Measurements from ENCODE around the gene ELOVL7. TPM values are rescaled to one million over a fixed set of nuclear protein-coding genes. Genes with fewer than 3 reads are reported as not detected.

Gene ELOVL7
- total RNA-seq, 1 experiment from 2014 or later, result 1.2 TPM

GRCh38 chr5:60805463-60805862 lies 38.6 kb downstream of the ELOVL7 start:
- H3K4me3 ChIP-seq (ENCODE audit: low read length), result no peak overlapping the region
- no peaks in the 10 kb centered on the region for H4K20me1 ChIP-seq (ENCODE audit: low read length)
- POLR2A ChIA-PET (ENCODE audit: unreplicated experiment), result no interaction called here
- TF ChIP-seq, protein P1, sequence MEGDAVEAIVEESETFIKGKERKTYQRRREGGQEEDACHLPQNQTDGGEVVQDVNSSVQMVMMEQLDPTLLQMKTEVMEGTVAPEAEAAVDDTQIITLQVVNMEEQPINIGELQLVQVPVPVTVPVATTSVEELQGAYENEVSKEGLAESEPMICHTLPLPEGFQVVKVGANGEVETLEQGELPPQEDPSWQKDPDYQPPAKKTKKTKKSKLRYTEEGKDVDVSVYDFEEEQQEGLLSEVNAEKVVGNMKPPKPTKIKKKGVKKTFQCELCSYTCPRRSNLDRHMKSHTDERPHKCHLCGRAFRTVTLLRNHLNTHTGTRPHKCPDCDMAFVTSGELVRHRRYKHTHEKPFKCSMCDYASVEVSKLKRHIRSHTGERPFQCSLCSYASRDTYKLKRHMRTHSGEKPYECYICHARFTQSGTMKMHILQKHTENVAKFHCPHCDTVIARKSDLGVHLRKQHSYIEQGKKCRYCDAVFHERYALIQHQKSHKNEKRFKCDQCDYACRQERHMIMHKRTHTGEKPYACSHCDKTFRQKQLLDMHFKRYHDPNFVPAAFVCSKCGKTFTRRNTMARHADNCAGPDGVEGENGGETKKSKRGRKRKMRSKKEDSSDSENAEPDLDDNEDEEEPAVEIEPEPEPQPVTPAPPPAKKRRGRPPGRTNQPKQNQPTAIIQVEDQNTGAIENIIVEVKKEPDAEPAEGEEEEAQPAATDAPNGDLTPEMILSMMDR (conservative IDR thresholded peaks at IDR 0.05; ENCODE audit: low read depth, low read length), result no peak
- TF ChIP-seq EZH2 (IDR thresholded peaks at IDR 0.05; ENCODE audit: low read length, unreplicated experiment) (no peak), EZH2phosphoT487 (IDR thresholded peaks at IDR 0.05; ENCODE audit: borderline replicate concordance, low read length) (no peak)
- H3F3A ChIP-seq (ENCODE audit: low read length, unreplicated experiment), result no peaks in the 10 kb centered on the region
- H3K9me2 ChIP-seq (replicated peaks; ENCODE audit: low read length), result no peaks in the 10 kb centered on the region
- no peaks in the 10 kb centered on the region for H3K9me3 ChIP-seq (ENCODE audit: low read length)
- H3K4me1 ChIP-seq (ENCODE audit: insufficient read depth, low read length), result peaks cover 14% of the 10 kb centered on the region
- H3K9ac ChIP-seq (ENCODE audit: low read length), result no peak overlapping the region
- ATAC-seq (no peak; the same call in 1 of the 2 replicates), DNase-seq (peak; percentile 3)
- intact Hi-C loops (cut with micrococcal nuclease), result no loop called here
- no peak overlapping the region for H2AFZ ChIP-seq (ENCODE audit: low read length)
- no peak overlapping the region for H3K4me2 ChIP-seq (ENCODE audit: low read length)
- no peak overlapping the region for H3K27ac ChIP-seq (ENCODE audit: low read length)
- CTCF ChIA-PET, result no interaction called here
- no peaks in the 10 kb centered on the region for H3K36me3 ChIP-seq (ENCODE audit: low read depth, low read length)
- no peaks in the 10 kb centered on the region for H3K79me2 ChIP-seq (ENCODE audit: low read length)
- no TSS peak for BruUV-seq (replicated peaks)
- no peaks in the 10 kb centered on the region for H3K27me3 ChIP-seq (ENCODE audit: low read length)

DNA sequence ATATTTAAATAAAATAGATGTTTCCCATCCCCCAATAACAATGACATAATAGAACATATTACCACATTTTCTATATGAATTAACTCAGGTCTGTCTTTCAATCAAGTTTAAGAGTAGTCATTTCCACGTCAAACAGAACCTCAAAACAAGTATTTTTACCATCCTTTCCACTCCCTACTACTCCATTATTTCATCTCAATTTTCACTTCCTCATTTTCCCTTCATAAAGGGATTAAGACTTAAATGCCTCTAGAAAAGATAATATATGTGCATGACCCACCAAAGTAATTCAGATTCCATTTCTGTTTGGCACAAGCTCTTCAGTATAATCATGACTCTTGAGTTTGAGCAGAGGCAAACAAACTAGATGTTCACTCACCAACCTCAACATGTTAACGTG lies 40.4 kb downstream of the ELOVL7 start:
- DNase-seq, result no peak
- Histone ChIP-seq H3K27me3 (ENCODE audit: low read length) (no peaks in the 10 kb centered on the region), H2AFZ (ENCODE audit: low read length) (no peak overlapping the region), H3K4me2 (ENCODE audit: low read length) (no peak overlapping the region), H4K20me1 (ENCODE audit: low read length) (no peaks in the 10 kb centered on the region), H3K79me2 (ENCODE audit: low read length) (no peaks in the 10 kb centered on the region), H3K36me3 (ENCODE audit: low read depth, low read length) (no peaks in the 10 kb centered on the region), H3K9me2 (replicated peaks; ENCODE audit: low read length) (no peaks in the 10 kb centered on the region), H3F3A (ENCODE audit: low read length, unreplicated experiment) (no peaks in the 10 kb centered on the region), H3K9ac (ENCODE audit: low read length) (no peak overlapping the region), H3K4me1 (ENCODE audit: insufficient read depth, low read length) (no peaks in the 10 kb centered on the region), H3K27ac (ENCODE audit: low read length) (no peak overlapping the region), H3K4me3 (ENCODE audit: low read length) (no peak overlapping the region), H3K9me3 (ENCODE audit: low read length) (no peaks in the 10 kb centered on the region)
- POLR2A ChIA-PET (ENCODE audit: unreplicated experiment), result no interaction called here
- TF ChIP-seq, protein P1 (conservative IDR thresholded peaks at IDR 0.05; ENCODE audit: low read depth, low read length), result no peak
- intact Hi-C loops (cut with micrococcal nuclease), result no loop called here
- CTCF ChIA-PET, result no interaction called here
- no TSS peak for BruUV-seq (replicated peaks)
- no peak for ATAC-seq

GRCh38 chr5:60802986-60803385 lies 41.1 kb downstream of the ELOVL7 start:
- intact Hi-C loops (cut with micrococcal nuclease), result no loop called here
- no peaks in the 10 kb centered on the region for H4K20me1 ChIP-seq (ENCODE audit: low read length)

More at GRCh38 chr5:60802986-60803385, 41.1 kb downstream of the ELOVL7 start:
- no peaks in the 10 kb centered on the region for H3K27me3 ChIP-seq (ENCODE audit: low read length)
- H3K4me3 ChIP-seq (ENCODE audit: low read length), result no peak overlapping the region
- H3K79me2 ChIP-seq (ENCODE audit: low read length), result no peaks in the 10 kb centered on the region
- TF ChIP-seq, protein P1 (conservative IDR thresholded peaks at IDR 0.05; ENCODE audit: low read depth, low read length), result no peak
- TF ChIP-seq EZH2 (IDR thresholded peaks at IDR 0.05; ENCODE audit: low read length, unreplicated experiment) (no peak), EZH2phosphoT487 (IDR thresholded peaks at IDR 0.05; ENCODE audit: borderline replicate concordance, low read length) (no peak)
- H2AFZ ChIP-seq (ENCODE audit: low read length), result no peak overlapping the region
- ChIA-PET CTCF (no interaction called here), POLR2A (ENCODE audit: unreplicated experiment) (no interaction called here)
- no peaks in the 10 kb centered on the region for H3K9me3 ChIP-seq (ENCODE audit: low read length)
- H3F3A ChIP-seq (ENCODE audit: low read length, unreplicated experiment), result no peaks in the 10 kb centered on the region
- no peak overlapping the region for H3K4me2 ChIP-seq (ENCODE audit: low read length)
- no peaks in the 10 kb centered on the region for H3K9me2 ChIP-seq (replicated peaks; ENCODE audit: low read length)
- H3K27ac ChIP-seq (ENCODE audit: low read length), result no peak overlapping the region
- H3K4me1 ChIP-seq (ENCODE audit: insufficient read depth, low read length), result no peaks in the 10 kb centered on the region
- ATAC-seq (no peak), DNase-seq (no peak)
- BruUV-seq (replicated peaks), result no TSS peak
- H3K36me3 ChIP-seq (ENCODE audit: low read depth, low read length), result no peaks in the 10 kb centered on the region
- H3K9ac ChIP-seq (ENCODE audit: low read length), result no peak overlapping the region

All from PC-3 (cell line).